HepG2 (cell line): ENCODE results near the gene DNAJC2. TPM values are rescaled to one million over a fixed set of nuclear protein-coding genes. Genes with fewer than 3 reads are reported as not detected.
A peak's percentile ranks its signal among the peaks of the same experiment; 100 is the strongest.

Experiments
- CEBPG ChIP-seq: IDR thresholded peaks from 2 replicates; pipeline ENCODE4 v1.6.1; 2016
- CREBL2 ChIP-seq: sonication (generic); formaldehyde crosslinking; IDR thresholded peaks from 2 replicates; pipeline ENCODE4 v1.8.1; 2023; ENCODE audit warnings: missing genetic modification reagents, mild to moderate bottlenecking, borderline replicate concordance
- E2F5 ChIP-seq: sonication (generic); formaldehyde crosslinking; conservative IDR thresholded peaks from 2 replicates; pipeline ENCODE4 v1.4.0; 2020; ENCODE audit warnings: missing genetic modification reagents
- HES4 ChIP-seq: sonication (generic); formaldehyde crosslinking; IDR thresholded peaks from 2 replicates; pipeline ENCODE4 v1.9.0; 2021; ENCODE audit warnings: mild to moderate bottlenecking, missing genetic modification reagents, borderline replicate concordance
- KDM2A ChIP-seq: sonication (generic); formaldehyde crosslinking; IDR thresholded peaks from 2 replicates; pipeline ENCODE4 v1.4.0; 2020; ENCODE audit warnings: low read depth, missing genetic modification reagents, borderline replicate concordance
- KMT2B ChIP-seq: IDR thresholded peaks from 2 replicates; pipeline ENCODE4 v1.6.1; 2016; ENCODE audit warnings: missing genetic modification reagents, missing compliant biosample characterization
- MAZ ChIP-seq, 2 experiments: sonication (generic) in 1 of 2; formaldehyde crosslinking in 1 of 2; IDR thresholded peaks; 2 replicates each; pipeline versions ENCODE4 v1.5.0 to v1.6.1; 2012 to 2020; ENCODE audit warnings: low read depth in 2 of 2, mild to moderate bottlenecking in 2 of 2, borderline replicate concordance in 1 of 2, improper control_type of control experiment in 1 of 2, low read length in 1 of 2, missing genetic modification reagents in 1 of 2, moderate library complexity in 1 of 2
- MBD4 ChIP-seq: IDR thresholded peaks from 2 replicates; pipeline ENCODE4 v1.6.1; 2012; ENCODE audit warnings: low read length, inconsistent platforms, borderline replicate concordance
- MEF2D ChIP-seq: sonication (generic); formaldehyde crosslinking; IDR thresholded peaks from 2 replicates; pipeline ENCODE4 v1.5.1; 2020; ENCODE audit warnings: mild to moderate bottlenecking, missing genetic modification reagents
- MLXIP ChIP-seq: sonication (generic); formaldehyde crosslinking; IDR thresholded peaks from 2 replicates; pipeline ENCODE4 v1.9.0; 2021; ENCODE audit warnings: missing genetic modification reagents, borderline replicate concordance
- NAIF1 ChIP-seq: sonication (generic); formaldehyde crosslinking; IDR thresholded peaks from 2 replicates; pipeline ENCODE4 v1.5.0; 2020; ENCODE audit warnings: mild to moderate bottlenecking, missing genetic modification reagents, borderline replicate concordance
- NRL ChIP-seq: sonication (generic); formaldehyde crosslinking; IDR thresholded peaks from 2 replicates; pipeline ENCODE4 v1.5.0; 2020; ENCODE audit warnings: missing genetic modification reagents, mild to moderate bottlenecking, moderate library complexity, borderline replicate concordance
- ZBTB43 ChIP-seq: sonication (generic); formaldehyde crosslinking; conservative IDR thresholded peaks from 2 replicates; pipeline ENCODE4 v1.4.0; 2020; ENCODE audit warnings: missing genetic modification reagents
- ZNF451 ChIP-seq: sonication (generic); formaldehyde crosslinking; IDR thresholded peaks from 2 replicates; pipeline ENCODE4 v1.5.0; 2020; ENCODE audit warnings: mild to moderate bottlenecking, missing genetic modification reagents
- ZSCAN20 ChIP-seq: sonication (generic); formaldehyde crosslinking; IDR thresholded peaks from 2 replicates; pipeline ENCODE4 v1.4.0; 2020; ENCODE audit warnings: missing genetic modification reagents, mild to moderate bottlenecking, borderline replicate concordance
- polyA plus RNA-seq, 8 experiments: library from polyadenylated mRNA; depleted of rRNA in 3 of 8; stranded (reverse) in 7 of 8; unstranded in 1 of 8; fragments of >200 nt; fragmentation: Illumina TruSeq in 4 of 8; extraction: Trizol in 4 of 8; gene quantifications; 2 replicates each; pipeline versions ENCODE4 v1.2.1 to v1.2.3, GENCODE V29; 2011 to 2016; ENCODE audit warnings: low read depth in 4 of 8, missing spikeins in 1 of 8, mixed read lengths in 1 of 8; ENCODE audit not compliant: insufficient read depth in 1 of 8
- total RNA-seq, 5 experiments: library from RNA; depleted of rRNA; stranded (reverse); fragments of >200 nt; fragmentation: Illumina TruSeq; extraction: Trizol; gene quantifications; 2 replicates each; pipeline ENCODE4 v1.2.3, GENCODE V29; 2016; ENCODE audit warnings: low read depth in 1 of 5
- TF ChIP-seq, protein P1 (sequence below): sonication (generic); formaldehyde crosslinking; IDR thresholded peaks from 2 replicates; pipeline ENCODE4 v1.5.1; 2020; ENCODE audit warnings: missing genetic modification reagents, mild to moderate bottlenecking, borderline replicate concordance
- TF ChIP-seq, protein P2 (sequence below): sonication (generic); formaldehyde crosslinking; IDR thresholded peaks from 2 replicates; pipeline ENCODE4 v1.8.0; 2022; ENCODE audit warnings: missing genetic modification reagents, mild to moderate bottlenecking, inconsistent platforms, borderline replicate concordance

Gene DNAJC2
- total and polyA plus RNA-seq, 2 of the 13 experiments (the other 11 are each of a cell fraction or from before 2014, with no cell fraction given), result 19.6 to 42.0 TPM

- TF ChIP-seq, protein P1, sequence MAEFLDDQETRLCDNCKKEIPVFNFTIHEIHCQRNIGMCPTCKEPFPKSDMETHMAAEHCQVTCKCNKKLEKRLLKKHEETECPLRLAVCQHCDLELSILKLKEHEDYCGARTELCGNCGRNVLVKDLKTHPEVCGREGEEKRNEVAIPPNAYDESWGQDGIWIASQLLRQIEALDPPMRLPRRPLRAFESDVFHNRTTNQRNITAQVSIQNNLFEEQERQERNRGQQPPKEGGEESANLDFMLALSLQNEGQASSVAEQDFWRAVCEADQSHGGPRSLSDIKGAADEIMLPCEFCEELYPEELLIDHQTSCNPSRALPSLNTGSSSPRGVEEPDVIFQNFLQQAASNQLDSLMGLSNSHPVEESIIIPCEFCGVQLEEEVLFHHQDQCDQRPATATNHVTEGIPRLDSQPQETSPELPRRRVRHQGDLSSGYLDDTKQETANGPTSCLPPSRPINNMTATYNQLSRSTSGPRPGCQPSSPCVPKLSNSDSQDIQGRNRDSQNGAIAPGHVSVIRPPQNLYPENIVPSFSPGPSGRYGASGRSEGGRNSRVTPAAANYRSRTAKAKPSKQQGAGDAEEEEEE (CRISPR knock-in tag), result peak; percentile 26; the same call in 1 of the 2 replicates
- TF ChIP-seq MAZ (IDR thresholded peaks at IDR 0.05; ENCODE audit: borderline replicate concordance, low read depth, low read length) (peak; percentile 97), MAZ (CRISPR knock-in tag; IDR thresholded peaks at IDR 0.05; ENCODE audit: low read depth) (peak; percentile 77; the same call in 1 of the 2 replicates), KMT2B (CRISPR knock-in tag) (peak; percentile 98), KDM2A (peak; percentile 94), MEF2D (CRISPR knock-in tag) (peak; percentile 69), MBD4 (no peak; the same call in 1 of the 2 replicates), NAIF1 (CRISPR knock-in tag) (0 out of 2 replicates have a peak, but pooled peaks have one; percentile 41), CREBL2 (CRISPR knock-in tag) (0 out of 2 replicates have a peak, but pooled peaks have one; percentile 51), CEBPG (CRISPR knock-in tag) (peak; percentile 56), MLXIP (CRISPR knock-in tag) (no peak), ZBTB43 (peak; percentile 75; the same call in 1 of the 2 replicates), HES4 (peak; percentile 96), NRL (CRISPR knock-in tag) (peak; percentile 84), ZNF451 (0 out of 2 replicates have a peak, but pooled peaks have one; percentile 30), E2F5 (CRISPR knock-in tag) (no peak), ZSCAN20 (CRISPR knock-in tag) (peak; percentile 22; the same call in 1 of the 2 replicates)
- TF ChIP-seq, protein P2, sequence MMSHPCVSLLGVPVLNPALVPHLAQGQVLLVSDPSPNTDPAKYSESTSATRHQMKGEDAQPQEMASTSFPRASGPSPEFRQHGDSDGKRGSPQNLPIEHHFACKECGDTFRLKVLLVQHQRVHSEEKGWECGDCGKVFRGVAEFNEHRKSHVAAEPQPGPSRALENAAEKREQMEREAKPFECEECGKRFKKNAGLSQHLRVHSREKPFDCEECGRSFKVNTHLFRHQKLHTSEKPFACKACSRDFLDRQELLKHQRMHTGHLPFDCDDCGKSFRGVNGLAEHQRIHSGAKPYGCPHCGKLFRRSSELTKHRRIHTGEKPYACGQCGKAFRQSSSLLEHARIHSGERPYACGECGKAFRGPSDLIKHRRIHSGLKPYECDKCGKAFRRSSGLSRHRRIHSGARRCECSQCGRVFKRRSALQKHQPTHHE (CRISPR knock-in tag), result 0 out of 2 replicates have a peak, but pooled peaks have one; percentile 52
Observed at GRCh38 chr7:103344453-103345149, at the start of gene DNAJC2 (continued).
